GM21528 (cell line): ENCODE measurements around the gene ILF2.
A peak's percentile ranks its signal among the peaks of the same experiment; 100 is the strongest.
"Not testable (repeated sequence)": the region's sequence is repeated elsewhere in the genome, so short reads cannot be mapped to it uniquely, and the experiment has no call there.

ENCODE experiments used
- ATAC-seq: cut with Tn5 transposase; IDR thresholded peaks from one replicate; pipeline ENCODE4 v1.9.1; 2021; ENCODE audit warnings: mild to moderate bottlenecking, moderate library complexity; ENCODE audit not compliant: unreplicated experiment, low FRiP score

Gene ILF2

DNA sequence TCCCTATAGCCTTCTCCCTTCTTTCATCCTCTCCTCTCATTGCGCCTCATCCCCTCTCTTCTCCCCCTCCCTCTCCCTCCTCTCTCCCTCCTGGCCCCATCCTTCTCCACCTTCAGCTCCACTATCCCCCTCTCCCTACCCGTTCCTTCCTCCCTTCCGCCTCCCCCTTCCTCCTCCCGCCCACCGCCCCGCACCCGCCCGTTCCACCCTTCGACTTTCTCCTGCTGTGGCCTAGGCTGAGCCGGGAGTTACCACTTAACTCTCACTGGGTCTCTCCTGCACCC lies 9.3 kb upstream of the ILF2 start:
- no peak for ATAC-seq

DNA sequence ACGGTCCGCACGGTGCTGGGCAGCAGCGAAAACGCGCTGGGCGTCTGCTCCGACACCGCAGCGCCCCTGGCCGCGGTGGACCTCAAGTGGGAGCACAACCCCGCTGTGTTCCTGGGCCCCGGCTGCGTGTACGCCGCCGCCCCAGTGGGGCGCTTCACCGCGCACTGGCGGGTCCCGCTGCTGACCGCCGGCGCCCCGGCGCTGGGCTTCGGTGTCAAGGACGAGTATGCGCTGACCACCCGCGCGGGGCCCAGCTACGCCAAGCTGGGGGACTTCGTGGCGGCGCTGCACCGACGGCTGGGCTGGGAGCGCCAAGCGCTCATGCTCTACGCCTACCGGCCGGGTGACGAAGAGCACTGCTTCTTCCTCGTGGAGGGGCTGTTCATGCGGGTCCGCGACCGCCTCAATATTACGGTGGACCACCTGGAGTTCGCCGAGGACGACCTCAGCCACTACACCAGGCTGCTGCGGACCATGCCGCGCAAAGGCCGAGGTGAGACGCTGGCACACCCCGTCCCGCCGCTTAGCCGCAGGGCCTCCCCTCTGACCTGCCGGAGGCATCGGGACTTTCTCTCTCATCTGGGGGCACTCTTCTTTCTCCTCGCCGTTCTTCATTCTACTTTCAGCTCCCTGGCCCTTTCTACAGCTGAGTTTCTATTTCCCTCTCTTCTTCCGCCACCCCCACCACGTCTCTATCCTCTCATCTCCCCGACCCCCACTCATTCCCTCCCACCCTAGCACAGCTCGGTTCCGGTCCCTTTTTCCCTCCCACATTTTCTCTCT lies 8.7 kb upstream of the ILF2 start:
- no peak for ATAC-seq

DNA sequence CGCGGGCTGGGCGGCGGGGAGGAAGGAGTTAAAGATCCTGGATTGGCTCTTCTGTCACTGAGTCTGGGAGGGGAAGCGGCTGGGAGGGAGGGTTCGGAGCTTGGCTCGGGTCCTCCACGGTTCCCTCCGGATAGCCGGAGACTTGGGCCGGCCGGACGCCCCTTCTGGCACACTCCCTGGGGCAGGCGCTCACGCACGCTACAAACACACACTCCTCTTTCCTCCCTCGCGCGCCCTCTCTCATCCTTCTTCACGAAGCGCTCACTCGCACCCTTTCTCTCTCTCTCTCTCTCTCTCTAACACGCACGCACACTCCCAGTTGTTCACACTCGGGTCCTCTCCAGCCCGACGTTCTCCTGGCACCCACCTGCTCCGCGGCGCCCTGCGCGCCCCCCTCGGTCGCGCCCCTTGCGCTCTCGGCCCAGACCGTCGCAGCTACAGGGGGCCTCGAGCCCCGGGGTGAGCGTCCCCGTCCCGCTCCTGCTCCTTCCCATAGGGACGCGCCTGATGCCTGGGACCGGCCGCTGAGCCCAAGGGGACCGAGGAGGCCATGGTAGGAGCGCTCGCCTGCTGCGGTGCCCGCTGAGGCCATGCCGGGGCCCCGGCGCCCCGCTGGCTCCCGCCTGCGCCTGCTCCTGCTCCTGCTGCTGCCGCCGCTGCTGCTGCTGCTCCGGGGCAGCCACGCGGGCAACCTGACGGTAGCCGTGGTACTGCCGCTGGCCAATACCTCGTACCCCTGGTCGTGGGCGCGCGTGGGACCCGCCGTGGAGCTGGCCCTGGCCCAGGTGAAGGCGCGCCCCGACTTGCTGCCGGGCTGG lies 7.9 kb upstream of the ILF2 start, which contains the start of gene NPR1:
Gene NPR1, plus strand, starts transcription at position 170 of the 818 bp plus-strand sequence. Its CDS starts 421 bp downstream, at position 591.
- no peak for ATAC-seq

DNA sequence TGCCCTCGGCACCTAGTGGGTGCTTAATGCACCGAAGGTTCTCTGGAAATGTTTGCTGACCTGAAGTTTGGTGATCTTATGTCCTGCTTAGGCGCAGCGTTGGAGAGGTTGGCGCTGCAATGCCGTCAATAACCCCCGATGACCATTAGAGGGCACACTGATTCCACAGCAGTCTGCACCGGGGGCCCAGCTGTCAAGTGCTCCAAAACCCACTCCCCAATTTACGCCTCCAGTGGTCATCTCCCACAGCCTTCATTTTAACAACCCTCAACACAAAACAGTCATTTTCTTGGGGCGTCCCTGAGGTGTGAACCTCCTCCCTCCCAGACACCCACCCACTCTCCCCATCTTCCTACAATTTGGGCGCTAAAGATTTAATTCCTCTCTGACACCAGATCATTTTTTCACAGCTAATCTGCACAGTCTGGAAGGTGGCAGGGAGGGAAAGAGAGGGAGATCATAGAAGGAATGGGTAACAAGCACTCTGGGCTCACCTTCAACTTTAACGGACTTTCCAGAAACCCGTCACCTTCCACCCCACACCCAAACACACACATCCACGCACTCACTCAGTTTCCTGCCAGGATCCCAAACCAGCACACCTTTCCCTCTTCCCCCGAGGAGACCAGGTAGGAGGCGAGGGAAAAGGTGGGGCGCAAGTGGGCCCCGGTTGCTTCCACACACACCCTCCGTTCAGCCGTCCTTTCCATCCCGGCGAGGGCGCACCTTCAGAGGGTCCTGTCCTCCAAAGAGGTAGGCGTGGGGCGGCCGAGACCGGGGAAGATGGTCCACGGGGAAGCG lies 7.1 kb upstream of the ILF2 start:
- no peak for ATAC-seq

DNA sequence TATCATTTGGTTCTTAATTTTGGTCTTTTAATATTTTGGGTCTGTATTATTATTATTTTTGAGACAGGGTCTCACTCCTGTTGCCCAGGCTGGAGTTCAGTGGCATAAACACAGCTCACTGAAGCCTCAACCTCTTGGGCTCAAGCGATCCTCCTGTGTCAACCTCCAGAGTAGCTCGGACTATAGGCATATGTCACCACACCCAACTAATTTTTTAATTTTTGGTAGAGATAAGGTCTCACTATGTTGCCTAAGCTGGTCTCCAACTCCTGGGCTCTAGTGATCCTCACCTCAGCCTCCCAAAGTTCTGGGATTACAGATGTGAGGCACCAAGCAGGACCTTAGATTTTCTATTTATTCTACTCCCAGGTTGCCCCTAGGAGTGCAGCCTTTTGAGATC lies 2.7 kb upstream of the ILF2 start:
- no peak for ATAC-seq

DNA sequence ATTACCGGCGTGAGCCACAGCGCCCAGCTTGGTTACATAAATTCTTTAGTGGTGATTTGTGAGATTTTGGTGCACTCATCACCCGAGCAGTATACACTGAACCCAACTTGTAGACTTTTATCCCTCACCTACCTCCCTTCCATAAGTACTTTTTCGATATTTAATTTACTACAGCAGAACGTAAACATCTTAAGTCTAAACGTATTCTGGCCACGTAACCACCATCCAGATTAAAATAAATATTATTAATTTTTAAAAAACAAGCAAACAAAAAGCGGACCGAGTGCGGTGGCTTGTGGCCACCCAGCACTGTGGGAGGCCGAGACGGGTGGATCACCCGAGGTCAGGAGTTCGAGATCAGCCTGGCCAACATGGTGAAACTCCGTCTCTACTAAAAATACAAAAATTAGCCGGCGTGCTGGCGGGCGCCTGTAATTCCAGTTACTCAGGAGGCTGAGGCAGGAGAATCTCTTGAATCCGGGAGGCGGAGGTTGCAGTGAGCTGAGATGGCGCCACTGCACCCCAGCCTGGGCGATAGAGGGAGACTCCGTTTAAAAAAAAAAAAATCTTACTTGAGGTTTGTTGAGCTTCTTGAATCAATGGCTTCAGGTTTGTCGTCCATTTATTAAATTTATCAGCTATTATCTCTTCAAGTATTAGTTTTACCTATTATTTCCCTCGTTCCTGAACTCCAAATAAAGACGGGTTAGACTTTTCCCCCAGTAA lies 998 bp upstream of the ILF2 start:
- peak; percentile 19 for ATAC-seq

DNA sequence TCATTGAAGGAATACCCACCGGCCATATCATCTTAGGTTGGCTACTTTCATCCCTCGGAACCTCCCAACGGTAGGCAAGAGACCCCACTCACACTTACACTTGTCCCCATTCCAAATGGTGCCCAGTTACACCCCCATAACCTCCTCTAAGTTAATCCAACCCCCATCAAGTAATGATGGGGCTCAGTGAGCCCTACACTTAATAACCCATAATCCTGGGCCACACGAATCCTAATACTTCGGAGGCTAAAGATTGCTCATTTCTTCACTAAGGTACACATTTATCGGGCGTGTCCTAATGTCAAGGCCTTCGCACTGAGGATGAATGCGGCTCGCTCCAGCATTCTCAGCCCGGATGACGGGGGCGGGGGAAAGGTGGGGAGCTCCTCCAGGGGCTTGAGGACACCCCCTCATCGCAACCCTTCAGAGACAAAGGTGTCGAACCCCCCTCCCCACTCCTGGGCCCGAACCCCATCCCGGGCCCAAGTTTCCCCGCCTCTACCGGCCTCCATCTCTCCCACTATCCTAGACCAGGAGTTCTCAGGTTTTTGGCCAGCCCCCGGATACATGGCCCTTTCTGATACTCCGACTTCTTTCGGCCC lies 435 bp downstream of the ILF2 start:
- no peak for ATAC-seq

DNA sequence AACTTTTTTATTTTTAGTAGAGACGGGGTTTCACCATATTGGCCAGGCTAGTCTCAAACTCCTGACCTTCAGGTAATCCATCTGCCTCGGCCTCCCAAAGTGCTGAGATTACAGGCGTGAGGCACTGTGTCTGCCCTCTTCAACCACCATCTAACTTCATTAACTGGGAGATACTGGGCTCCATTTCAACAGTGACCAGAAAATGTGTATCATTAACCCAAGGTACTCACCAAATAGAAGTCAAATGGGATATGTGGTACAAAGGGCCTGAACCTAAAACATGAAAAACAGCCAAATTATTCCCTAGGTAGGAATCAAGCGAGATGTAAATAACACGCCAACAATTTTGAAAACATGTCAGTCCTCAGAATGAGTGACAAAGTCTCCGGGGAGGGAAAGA lies 1.2 kb downstream of the ILF2 start:
- ATAC-seq = no peak

DNA sequence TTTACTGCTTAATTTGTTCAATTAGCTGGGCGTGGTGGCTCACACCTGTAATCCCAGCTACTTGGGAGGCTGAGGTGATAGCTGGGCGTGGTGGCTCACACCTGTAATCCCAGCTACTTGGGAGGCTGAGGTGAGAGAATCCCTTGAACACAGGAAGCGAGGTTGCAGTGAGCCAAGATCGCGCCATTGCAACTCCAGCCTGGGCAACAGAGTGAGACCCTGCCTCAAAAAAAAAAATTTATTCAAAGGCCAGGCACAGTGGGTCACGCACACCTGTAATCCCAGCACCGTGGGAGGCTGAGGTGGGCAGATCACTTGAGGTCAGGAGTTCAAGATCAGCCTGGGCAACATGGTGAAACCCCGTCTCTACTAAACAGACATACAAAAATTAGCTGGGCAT lies 2.1 kb downstream of the ILF2 start:
- ATAC-seq = not testable (repeated sequence)

DNA sequence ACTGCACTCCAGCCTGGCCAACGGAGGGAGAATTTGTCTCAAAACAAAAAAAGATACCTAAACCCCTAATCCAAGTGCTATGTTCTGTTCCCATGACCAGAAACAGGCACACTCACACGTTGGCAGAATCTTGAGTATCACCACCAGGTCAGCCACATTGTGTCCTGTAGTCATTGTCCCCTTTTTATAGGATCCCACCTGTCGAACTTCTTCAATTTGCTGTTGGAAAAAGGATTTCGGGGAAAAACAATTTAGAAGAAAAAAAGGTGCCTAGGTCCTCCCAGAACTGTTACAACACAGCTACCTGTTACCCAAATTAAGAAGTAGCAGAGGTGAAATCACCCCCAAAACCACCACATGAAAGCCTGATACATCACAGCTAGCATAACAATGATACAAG lies 3.4 kb downstream of the ILF2 start:
- no peak for ATAC-seq

DNA sequence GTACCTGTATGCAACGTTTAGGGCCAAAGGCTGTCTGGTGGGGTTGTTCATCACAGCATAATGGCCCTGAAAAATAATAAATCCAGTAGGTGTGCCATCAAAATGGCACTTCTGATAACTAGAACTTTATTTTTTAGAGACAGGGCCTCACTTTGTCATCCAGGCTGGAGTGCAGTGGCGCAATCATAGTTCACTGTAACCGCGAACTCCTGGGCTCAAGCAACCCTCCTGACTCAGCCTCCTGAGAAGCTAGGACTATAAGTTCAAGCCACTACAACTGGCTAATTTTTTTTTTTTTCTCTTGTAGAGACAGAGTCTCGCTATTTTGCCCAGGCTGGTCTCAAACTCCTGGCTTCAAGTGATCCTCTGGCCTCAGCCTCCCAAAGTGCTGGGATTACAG lies 7.6 kb downstream of the ILF2 start:
- ATAC-seq = no peak

DNA sequence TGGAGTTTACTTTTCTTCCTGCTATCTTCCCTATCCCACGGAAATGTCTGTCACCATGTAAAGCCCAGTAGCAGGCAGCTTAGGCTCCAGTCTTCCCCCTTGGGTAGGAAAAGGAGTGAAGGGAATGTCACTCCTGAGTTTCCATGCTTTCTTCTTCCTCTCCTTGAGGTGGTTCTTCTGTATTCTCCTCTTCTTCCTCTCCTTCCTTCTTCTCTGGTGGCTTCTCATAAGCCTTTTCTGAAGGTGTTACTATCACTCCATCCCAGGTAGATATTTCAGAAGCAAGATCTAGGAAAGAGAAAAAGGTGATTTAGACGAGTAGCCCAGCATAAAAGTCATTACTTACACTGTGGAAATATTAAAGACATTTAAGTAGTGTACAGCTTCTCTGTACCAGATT lies 8.5 kb downstream of the ILF2 start:
- no peak for ATAC-seq

DNA sequence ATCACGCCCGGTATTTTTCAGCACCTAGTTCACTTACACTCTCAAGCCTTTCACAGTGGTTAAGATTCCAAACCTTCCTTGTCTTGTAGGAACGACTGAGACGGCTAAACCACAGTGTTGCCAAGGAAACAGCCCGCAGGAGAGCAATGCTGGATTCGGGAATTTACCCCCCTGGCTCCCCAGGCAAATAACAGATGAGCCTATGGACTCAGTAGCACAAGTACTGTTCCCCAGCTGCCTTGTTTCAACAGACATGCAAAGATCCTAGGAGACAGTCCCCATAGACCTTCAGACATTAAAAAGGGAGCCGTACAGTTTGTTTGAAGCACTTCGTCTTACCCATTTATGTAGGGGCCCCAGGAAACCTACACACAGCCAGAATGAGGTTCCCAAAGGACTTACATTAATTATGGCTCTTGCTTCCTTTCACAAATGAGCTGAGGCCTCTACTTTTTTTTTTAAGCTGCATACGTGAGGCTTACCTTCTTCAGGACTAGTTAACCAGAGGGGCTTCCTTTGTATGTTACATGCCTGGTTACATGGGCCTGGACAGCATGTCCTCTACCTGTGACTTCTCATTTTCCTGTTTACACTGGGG lies 9.6 kb downstream of the ILF2 start:
- ATAC-seq = no peak

DNA sequence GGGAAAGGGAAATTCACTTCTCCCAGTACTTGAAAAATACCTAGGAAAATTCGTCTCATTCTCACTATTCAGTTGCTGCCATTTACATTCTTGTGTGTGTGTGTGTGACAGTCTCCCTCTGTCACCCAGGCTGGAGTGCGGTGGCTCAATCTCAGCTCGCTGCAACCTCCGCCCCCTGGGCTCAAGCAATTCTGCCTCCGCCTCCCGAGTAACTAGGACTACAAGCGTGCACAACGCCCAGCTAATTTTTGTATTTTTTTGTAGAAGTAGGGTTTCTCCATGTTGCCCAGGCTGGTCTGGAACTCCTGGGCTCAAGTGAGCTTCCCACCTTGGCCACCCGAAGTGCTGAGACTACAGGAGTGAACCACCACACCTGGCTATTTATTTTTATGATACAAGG lies 11.1 kb downstream of the ILF2 start:
- ATAC-seq = no peak

DNA sequence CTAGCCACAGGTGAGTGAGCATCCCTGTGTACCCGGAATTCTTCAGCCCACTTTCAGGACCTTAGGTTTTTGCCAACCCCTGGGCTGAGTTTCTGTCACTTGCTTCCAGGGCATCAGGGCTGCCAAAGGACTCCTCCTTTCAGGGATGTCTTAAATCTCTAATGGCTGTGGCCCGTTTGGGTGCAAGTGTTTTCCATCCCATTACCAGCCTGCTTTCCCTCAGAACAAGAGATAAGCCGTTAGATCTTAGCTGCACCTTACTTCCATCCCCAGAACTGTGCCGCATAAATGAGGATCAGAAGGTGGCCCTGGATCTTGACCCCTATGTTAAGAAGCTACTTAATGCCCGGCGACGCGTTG lies 11.6 kb downstream of the ILF2 start:
- ATAC-seq = no peak

DNA sequence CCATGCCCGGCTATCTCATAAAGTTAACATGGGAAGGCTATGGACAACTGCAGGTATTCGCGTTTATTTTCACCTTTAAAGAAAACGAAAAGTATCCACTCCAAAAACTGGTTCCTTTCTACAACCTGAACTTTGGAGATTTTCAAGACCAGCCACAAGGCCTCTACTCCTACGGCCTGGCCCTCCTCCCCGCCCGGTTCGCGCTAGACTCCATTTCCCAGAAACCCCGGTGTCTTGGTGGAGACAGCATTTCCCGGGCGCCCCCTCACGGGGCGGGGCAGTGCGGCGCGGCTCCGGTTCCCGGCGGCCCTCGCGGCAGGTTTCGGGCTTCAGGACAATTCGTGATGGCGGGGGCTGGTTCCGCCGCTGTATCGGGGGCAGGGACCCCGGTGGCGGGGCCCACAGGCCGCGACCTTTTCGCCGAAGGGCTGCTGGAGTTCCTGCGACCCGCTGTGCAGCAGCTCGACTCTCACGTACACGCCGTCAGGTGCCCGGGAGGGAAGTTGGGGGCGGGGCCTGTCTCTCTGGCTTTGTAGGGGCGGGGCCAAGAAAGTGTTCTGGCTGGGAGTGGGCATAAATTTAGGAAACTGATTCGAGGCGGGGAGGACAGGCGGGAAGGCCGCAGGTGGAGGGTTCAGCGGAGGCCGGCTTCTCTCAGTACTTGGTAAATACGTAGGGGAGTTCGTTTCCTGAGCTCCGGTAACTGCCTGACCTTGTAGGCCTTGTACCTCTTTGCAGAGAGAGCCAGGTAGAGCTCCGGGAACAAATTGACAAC lies 12.2 kb downstream of the ILF2 start, which contains the start of gene SNAPIN:
Gene SNAPIN, plus strand, starts transcription at position 304 of the 775 bp plus-strand sequence. Its CDS starts 41 bp downstream, at position 345.
- ATAC-seq = peak; percentile 78

DNA sequence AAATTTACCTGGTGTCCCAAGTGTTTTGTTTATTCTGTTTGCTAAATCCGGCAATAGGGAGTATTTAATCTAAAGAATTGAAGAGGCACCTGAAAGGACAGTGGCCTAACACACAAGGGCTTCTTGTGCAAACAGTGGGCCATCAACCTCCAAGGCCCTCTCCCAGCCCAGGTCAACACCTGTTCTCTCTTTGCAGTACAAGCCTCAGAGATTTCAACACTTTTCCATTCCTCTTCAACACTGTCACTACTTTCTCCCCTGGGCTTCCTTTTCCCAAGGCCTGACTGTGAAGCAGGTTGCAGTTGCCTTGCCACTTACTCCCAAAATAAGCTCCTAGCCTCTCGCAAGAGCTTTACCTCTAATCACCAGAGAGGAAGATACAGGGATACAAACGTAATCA lies 15.5 kb downstream of the ILF2 start:
- ATAC-seq = no peak

DNA sequence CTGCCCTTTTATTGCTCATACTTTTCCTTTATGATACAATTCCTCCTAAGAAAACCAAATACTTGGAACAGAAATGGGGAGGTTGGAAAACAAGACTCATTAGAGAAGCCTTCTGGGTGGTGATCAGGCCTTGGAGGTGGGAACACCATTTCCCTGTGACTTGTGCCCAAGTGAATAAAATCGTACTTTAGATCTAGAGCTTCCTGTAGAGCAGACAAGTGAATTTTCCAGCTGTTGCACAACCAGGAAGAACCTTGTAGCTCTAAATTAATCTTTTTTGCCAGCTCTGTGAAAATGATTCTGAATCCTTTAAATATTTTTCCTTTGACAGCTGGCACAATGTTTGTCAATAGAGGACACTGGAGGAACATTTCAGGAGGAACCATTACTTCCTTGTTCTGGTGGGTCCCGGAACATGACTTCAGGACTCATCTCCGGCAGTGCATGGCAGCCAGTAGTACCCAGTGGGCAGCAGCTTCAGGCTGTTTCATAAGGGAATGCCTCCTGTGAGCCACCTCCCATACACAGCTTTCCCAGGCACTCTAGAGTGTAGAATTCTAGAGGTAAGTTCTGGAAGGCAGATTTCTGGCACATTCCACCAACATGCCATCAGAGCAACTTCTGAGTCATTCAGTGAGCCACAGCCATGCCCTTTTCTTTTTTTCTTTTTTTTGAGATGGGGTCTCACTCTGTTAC lies 17.8 kb downstream of the ILF2 start:
- no peak for ATAC-seq
